NCI-H2227 (cell line): Measurements from ENCODE around the gene CACNA1C.
A peak's percentile ranks its signal among the peaks of the same experiment; 100 is the strongest.

ENCODE experiments used
- DNase-seq: peaks from one replicate; lab custom pipeline; 2025; ENCODE audit not compliant: unreplicated experiment; lab: John Stamatoyannopoulos, UW

Gene CACNA1C

DNA sequence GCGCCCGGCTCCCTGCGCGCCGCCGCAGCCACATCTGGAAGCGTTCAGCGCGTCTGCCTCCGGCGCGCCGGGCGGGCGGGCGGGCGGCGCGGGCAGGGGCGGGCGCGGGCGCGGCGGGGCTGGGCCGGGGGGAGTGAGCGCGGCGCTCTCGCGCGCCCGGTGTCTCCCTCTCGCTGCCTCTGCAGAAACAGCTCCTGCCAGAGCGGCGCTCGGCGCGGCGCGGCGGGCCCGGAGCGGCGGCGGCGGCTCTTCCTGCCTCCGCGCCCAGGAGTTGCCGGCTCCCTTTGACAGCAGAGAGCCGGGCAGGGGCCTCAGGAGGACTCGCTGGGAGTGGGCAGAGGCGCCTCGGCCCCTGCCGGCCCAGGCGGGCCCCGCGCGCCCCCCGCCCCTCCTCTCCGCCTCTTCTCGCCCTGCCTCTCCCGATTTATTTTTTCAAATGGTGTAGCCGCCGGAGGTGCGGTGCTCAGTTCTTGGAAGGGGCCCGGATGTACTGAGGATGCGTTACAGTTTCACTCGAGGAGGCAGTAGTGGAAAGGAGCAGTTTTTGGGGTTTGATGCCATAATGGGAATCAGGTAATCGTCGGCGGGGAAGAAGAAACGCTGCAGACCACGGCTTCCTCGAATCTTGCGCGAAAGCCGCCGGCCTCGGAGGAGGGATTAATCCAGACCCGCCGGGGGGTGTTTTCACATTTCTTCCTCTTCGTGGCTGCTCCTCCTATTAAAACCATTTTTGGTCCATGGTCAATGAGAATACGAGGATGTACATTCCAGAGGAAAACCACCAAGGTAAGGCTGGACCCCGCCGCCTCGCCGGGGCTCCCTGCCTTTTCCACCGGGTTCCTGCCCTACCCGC is at the start of gene CACNA1C:
TSS of gene CACNA1C (plus strand) at position 162 of the 853 bp plus-strand sequence. CDS start at position 738, 576 bp downstream.
- DNase-seq, result peak; percentile 47

DNA sequence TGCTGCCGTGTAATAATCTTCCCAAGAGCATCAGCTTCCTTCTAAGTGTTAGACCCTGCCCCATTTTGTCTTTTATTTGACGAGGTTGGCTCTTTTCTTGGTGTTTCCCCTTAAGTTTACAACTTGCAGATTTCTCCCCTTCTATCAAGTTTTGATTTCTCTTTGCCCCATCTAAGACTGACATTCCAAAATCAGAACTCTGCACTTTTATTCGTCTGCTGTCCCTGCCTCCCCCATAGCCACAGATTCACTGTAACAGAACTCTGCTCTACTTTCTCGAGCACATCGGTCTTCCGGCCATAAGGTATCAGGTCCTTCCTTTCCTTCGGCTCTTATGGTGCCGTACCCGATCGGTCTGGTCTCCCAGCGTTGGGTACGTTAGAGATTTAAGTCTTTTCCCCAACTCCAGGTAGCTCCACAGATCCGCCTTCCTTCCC is 49.1 kb upstream of the CACNA1C start:
- DNase-seq, result no peak

DNA sequence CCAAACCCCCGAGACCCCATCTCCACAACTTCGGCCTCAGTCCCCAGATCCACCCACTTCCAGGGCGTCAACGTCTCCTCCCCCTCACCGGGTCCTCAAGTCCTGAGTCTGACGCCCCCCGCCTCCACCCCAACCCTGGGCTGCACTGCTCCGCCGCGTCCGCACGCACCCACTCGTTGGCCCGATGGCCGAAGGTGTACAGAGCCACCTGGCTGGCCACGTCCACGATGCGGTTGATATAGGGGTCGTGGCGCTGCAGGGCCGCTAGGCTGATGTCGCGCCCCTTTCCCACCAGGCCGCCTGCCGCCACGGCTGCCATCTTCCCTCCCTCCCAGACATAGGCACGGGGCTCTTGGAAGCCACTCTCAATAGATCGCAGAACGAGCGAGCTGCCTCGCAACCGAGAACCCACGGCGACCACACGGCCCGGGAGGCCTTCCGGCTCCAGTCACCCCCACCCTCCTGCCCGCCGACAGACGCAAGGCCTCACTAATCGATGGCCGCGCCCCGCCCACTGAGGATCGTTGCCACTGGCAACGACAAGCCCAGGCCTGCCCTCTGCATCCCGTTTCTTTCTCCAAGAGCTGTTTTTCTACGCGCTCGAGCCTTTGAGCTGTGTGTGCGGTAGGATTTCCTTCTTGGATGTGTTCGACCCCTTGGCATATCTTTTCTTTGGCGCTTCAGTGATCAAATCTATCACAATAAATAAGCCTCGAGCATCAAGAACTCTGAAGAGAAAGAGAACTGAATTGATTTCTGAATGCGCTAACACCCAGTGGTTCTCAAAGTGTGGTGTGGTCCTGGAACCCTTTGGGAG is 48.5 kb upstream of the CACNA1C start, which contains the start of gene DCP1B:
TSS of gene DCP1B (minus strand) at position 345 of the 817 bp plus-strand sequence. CDS start at position 319, 26 bp downstream.
- peak; percentile 87 for DNase-seq

DNA sequence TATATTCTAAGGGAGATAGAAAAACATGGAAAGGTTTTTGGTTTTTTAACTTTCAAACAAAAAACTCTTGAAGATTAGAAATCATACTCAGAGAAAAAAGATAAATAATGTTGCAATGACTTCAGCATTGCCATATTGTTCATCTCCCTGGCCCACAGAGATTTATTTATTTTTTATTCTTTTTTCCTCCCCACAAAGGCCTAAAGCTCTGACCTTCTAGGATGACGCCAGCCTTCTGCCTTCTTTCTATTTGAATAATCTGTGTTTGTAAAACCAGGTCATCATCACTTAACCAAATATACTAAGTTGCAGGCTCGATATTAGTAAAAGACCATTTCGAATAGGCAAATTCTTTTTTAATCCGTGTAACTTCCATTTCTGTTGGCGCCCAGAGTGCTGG is 44.1 kb upstream of the CACNA1C start:
- DNase-seq, result no peak

DNA sequence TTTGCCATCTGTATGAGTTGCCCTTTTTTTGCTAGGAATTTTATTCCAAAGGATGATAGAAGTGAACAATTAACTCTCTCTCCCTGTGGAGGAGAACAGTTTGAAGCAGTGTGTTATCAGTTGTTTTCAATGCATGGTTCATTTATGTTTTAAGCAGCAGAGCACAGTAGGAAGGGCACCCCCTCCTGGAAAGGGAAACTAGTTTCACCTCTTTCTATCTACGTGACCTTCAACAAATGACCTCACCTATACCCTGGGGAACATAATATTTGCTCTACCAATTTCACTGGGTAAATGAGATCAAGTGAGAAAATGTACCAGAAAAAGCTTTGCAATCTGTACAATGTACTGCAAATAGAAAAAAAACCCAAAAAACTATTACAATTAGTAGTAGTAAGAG is 43.2 kb upstream of the CACNA1C start:
- DNase-seq, result no peak

DNA sequence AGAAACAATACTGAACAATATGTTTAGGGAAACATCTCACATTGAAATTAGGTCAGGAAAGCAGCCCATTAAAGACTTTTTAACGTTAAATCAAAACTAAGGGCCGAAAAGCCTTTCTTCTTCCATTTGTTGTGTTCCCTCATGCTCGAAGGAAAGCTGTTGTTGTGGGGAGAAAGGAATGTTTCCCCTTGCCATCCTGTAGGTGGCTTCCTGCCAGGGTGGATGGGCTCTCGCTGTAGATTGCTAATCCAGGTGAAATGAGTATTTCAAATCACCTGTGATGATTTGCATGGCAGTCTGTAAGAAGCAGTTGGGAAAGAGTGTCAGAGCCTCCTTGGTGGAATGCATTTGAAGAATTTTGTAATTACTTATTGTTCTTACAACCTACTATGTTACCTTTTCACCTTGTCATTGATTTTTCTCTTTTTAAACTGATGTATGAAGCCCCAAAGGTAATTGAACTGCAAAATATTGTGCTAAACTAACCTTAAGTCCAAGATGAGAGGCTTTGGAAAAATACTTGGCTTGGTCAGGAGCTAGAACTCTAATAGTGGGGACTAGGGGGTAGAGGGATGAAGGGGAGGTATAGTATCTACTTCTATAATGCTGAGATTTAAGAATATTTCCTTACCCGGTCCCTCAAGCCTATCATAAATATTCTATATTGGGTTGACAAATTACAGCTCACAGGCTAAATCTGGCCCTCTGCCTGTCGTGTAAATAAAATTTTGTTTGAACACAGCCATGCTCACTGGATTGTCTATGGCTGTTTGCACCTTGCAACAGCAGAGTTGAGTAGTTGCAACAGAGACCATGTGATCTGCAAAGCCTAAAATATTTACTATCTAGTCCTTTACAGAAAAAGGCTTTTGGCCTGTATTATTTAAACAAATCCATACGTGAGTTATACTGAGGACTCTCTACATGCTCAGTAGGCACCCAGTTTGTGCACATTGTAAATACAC is 40.9 kb upstream of the CACNA1C start:
- no peak for DNase-seq

DNA sequence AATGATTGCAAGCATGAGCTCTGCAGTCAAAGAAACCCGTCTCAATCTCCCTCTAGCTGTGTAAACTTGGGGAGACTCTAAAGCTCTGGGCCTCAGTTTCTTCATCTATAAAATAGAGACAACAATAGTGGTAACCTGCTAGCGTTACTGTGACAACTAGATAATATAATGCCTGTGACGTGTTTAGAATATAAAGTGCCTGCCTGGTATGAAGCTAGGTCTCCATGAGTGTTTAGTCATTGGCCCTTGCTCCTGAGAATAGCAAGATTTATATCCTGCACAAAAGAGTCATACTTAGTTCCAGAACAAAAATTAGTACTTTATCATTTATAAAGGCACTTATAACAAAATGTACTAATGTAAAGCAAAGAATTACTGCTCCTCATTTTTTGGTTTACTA is 39.7 kb upstream of the CACNA1C start:
- DNase-seq, result no peak

DNA sequence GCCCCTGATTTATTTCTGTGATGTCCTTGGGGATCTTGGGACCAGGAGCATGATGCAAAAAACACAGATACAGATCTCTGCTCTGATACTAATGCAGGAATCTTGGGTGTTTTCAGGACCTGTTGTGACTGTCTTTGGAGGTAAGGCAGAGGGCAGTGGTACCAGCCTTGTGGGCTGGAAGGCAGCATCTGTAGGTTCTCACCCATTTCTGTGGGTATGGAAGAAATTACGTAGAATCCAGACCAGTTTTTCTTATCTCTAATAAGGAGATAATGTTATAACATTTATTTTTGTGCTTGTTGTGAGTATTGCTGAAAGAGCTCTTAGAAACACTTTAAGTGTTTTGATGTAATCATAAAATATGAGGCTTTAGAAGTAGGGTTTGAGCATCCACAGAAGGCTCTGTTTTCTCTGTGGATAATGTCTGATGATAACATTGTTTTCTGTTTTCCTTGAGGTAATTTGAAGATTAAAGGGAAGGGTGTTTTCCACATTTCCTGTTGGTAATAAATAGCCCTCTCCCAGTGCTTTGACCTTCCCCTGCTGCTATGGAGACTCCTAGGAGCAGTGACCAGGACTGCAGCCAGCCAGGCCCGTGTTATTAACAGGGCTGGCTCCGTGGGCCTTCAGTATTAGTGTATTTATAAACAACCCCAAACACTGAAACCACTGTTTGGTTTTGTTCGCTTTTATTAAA is 39.1 kb upstream of the CACNA1C start:
- peak; percentile 3 for DNase-seq

DNA sequence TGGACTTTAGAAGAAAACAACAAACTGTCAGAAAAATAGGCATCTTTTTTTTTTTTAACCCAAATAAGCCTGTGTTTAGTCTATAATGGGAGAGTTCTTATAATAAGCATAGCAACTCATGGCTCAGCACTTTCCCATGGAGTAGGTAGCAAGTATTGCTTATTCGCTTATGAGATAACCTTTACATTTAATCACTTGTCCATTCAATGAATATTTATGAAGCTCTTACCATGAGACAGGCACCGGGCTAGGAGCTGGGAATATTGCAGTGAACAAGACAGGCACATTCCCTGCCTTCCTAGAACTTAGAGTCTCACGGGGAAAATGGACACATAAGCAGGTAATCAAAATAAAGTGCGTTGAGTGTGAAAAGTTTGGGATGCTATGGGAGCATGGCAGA is 38.6 kb upstream of the CACNA1C start:
- no peak for DNase-seq

DNA sequence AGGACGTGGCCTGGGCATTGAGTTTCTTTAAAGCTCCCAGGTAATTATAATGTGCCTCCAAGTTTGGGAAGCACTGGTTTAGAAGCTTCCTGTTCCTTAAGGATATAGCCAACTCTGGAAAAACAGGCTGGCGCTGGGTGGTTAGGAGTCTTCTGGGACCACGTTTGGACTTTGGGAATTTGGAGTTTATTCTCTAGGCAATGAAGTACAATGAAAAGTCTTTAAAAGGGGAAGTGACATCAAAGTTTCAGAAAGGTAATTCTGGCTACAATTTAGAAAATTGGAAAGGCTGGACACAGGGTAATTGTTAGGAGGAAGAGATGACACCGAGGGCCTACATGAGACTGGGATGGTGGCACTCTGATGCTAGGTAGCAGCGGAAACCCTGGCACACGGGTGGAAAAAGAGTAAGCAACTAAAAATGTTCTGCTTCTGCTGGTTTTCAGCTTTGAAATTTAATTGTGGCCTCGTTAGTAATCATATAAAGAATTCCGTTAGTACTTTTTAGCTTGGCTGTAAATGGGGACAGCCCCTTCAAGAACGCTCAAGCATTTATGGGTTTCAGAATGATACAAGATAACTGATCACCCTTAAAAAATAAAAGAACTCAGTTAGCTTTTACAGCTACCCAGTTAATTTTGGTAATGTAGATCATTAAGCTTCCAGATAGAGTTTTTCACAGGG is 35.8 kb upstream of the CACNA1C start:
- no peak for DNase-seq

DNA sequence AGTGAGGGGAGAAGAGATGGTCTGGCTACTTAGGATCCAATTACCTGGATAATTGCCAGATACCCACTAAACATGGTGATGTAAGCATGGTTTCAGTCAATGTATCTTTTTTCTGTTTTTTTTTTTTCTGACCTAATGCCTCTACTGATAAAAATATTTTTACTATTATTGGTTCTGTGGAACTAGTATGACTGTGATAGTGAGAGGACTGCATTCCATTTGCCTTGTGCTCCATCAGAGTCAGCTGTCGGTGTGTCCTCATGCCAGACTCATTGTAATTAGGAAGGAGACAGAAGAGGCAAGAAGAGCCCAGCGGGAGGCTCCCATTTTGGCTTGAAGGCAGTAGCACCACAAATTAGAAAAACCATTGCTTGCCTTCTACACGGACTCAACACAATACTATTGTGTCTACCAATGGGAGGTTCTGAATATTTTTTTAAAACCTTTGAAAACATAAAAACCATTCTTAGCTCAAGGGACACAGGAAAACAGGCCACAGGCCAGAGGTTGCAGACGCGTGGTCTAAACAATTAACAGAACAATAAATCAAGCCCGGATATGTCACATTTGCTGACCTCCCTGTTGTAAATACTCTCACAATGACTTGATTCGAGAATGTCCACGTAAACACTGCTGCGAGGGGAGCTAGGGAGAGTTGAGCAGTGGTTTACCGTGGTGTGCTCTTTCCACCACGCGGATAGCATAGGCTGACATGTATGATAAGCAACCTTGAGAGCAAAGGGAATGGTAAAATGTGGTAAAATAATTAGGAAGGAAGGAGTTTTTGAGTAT is 35.0 kb upstream of the CACNA1C start:
- DNase-seq, result peak; percentile 7

DNA sequence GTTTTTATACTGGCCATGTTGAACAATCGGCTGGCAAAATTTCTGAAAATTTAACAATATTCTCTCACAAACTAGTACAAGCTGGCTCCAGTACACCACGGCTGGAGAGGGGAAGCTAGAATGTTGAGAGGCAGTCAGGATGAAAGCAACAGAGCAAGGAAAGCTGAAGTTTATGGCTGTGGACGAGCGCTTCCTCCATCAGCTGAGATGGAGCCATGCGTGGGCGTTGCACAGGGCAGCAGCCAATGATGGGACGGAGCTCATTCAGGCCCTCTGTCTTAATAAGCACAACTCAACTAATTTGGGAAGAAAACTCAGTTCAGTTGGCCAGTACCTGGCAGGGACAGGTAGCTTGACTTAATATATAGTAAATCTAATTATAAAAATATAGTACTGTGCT is 34.4 kb upstream of the CACNA1C start:
- DNase-seq, result no peak

DNA sequence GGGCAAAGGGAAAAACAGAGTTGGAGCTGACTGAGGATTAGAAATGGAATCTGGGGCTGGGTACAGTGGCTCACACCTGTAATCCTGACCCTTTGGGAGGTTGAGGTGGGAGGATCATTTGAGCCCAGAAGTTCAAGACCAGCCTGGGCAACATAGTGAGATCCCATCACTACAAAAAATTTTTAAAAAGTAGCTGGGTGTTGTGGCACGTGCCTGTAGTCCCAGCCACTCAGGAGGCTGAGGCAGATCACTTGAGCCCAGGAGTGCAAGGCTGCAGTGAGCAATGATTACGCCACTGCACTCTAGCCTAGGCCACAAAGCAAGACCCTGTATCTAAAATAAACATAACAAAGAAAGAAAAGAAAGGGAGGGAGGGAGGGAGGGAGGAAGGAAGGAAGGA is 33.7 kb upstream of the CACNA1C start:
- no peak for DNase-seq

DNA sequence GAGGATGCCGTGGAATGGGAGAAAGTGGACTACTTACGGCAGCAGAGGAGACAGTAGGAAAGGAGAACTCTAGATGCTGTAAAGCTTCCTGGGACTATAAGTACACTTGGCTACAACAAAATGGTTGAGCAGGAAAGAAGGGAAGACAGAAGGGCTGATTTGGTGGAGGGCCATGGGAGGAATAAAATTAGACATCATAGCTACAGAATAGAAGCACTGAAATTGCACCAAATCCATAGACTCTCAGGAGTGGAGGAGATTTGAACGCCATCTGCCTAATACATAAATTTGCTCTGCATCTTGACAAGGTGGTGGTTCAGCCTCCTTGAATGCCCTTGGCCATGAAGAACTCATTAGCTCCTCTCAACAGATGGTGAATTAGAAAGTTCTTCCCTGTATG is 32.3 kb upstream of the CACNA1C start:
- no peak for DNase-seq

DNA sequence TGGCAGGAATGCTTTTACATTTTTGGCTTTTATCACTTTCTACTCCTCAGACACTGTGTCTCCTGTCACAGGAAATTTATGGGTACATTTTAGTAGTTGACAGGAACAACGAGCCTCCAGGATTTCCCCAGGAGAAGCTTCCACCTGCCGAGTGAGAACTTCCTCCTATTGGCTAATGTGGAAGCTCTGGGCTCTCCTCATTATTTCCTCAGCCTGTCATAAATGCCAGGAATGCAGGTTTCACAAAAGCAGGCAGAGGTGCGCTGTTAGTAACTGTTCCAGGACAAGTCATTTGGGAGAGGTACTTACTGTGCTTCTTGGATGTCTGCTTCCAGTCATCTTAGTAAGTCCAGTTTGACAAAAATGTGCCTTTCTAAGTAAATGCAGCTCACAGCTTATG is 29.4 kb upstream of the CACNA1C start:
- no peak for DNase-seq

DNA sequence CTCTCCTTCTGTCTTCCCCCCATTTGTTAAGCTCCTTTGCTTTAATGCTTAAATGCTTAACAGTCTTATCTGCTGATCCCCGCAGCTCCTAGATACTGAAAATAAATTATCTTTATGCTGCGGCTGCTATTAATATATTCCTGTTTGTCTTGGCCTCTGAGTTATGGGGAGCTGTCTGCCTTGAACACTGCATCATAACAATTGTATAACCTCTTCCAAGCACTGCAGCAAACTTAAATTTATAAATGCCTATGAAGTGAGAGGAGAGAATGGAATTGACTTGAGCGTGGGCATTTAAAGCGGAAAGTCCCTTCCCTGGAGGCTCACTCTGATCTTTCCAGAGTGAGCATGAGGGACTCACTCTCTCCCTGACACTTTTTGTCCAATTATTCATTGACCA is 25.4 kb upstream of the CACNA1C start:
- DNase-seq, result no peak

DNA sequence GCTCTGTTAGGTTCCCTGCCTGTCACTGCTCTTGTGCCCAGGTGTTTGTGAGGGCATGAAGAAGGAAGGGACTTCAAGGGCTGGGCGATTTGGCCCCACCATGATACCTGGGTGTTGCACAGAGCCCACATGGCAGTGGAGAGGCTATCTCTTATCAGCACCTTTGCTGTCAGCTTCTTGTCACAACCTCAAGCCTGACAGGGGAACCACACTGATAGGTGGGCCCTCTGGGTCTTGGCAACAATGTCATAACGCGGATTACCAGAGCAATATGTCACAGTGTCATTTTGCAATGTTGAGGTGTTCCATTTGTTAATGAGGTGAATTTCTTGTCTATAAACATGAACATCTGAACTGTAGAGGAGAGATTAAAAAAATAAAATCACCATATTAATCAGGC is 22.9 kb upstream of the CACNA1C start:
- DNase-seq, result no peak

DNA sequence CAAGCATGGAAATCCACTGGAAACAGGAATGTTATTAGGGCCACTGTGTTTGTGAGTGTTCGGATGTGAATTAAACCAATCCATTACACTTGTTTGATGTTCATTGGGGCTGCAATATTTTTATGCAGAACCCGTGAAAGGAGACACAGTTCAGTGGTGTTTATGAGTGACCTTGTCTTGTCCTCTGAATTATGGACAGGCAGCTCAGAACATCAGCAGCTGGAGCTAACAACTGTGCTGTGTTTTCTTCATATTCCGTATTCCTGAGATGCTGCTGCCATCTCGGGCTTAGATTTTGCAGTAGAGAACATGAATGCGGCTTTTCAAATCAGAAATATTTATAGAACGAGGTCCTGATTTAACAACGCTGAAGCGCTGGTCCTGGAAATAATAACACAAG is 20.3 kb upstream of the CACNA1C start:
- DNase-seq, result no peak
